Hypothalamus (tissue), 51 donors: ENCODE measurements around the gene SPPL2B.
A peak's percentile ranks its signal among the peaks of the same experiment; 100 is the strongest.
"Not testable (repeated sequence)": the region's sequence is repeated elsewhere in the genome, so short reads cannot be mapped to it uniquely, and the experiment has no call there.

Experiments used
- DNase-seq, 51 donors: peaks; one replicate each; lab custom pipeline; 2025; lab: John Stamatoyannopoulos, UW

The SPPL2B gene

DNA sequence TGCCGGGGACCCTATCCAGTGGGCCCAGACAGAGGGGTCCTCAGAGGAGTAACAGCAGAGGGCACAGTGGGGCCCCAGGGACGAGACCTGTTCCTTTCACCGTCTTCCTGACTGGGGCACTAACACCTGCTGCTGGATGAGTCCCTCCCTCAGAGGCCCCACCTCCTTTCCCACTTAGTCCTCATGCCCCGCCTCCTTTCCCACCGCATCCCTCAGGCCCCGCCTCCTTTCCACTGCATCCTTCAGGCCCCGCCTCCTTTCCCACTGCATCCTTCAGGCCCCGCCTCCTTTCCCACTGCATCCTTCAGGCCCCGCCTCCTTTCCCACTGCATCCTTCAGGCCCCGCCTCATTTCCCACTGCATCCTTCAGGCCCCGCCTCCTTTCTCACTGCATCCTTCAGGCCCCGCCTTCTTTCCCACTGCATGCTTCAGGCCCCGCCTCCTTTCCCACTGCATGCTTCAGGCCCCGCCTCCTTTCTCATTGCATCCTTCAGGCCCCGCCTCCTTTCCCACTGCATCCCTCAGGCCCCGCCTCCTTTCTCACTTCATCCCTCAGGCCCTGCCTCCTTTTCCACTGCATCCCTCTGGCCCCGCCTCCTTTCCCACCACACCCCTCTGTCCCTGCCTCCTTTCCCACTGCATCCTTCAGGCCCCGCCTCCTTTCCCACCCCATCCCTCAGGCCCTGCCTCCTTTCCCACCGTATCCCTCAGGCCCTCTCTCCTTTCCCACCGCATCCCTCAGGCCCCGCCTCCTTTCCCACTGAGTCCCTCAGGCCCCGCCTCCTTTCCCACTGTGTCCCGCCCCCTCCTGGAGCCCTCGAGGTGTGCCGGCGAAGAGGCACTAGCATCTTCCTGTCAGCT, 6.7 kb downstream of the SPPL2B start:
- no peak for DNase-seq

GRCh38 chr19:2335848-2336247, 7.4 kb downstream of the SPPL2B start:
- DNase-seq, result no peak

- DNase-seq, result no peak
Measured at GRCh38 chr19:2336528-2337328, 8.2 kb downstream of the SPPL2B start.

- DNase-seq, result peak in 43 of 51 donors; percentile 4 to 83 (median 56)
Measured at GRCh38 chr19:2337329-2337707, 8.8 kb downstream of the SPPL2B start.

DNA sequence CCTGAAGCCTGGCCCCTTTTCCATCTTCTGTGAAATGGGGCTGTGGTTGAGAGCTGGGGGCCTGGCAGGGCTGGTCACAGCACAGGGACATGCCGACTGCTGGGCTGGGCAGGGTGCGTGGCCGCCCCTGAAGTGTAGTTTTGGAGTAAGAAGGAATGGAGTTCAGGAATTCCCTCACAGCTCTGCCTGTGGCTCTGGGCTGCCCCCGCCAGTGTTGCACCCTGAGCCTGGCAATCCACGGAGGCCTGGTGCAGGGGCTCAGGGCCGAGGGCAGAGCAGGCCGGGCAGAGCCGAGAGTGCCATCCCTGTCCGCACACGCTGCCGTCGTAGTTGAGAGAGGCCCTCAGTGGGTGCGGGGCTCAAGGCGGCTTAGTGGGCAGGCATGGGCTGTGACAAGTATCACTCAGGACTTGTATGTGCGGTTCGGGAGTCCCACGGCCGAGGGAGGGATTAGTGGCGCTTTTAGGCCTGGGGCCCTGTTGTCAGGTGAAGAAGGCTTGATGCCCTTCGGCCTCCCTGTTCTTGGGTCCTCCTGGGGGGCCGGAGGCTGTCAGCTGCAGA, 9.7 kb downstream of the SPPL2B start:
- no peak for DNase-seq

GRCh38 chr19:2338751-2339643, 10.5 kb downstream of the SPPL2B start:
- DNase-seq, result no peak

- no peak for DNase-seq
Measured at GRCh38 chr19:2339644-2340310, 11.3 kb downstream of the SPPL2B start.

- DNase-seq, result no peak
Measured at GRCh38 chr19:2340496-2341243, 12.2 kb downstream of the SPPL2B start.

- DNase-seq, result no peak
Measured at GRCh38 chr19:2341244-2341751, 12.8 kb downstream of the SPPL2B start.

GRCh38 chr19:2341982-2342381, 13.5 kb downstream of the SPPL2B start:
- no peak for DNase-seq

- DNase-seq, result no peak
Measured at GRCh38 chr19:2342656-2343288, 14.3 kb downstream of the SPPL2B start.

- DNase-seq, result no peak
Measured at GRCh38 chr19:2343289-2343982, 15.0 kb downstream of the SPPL2B start.

DNA sequence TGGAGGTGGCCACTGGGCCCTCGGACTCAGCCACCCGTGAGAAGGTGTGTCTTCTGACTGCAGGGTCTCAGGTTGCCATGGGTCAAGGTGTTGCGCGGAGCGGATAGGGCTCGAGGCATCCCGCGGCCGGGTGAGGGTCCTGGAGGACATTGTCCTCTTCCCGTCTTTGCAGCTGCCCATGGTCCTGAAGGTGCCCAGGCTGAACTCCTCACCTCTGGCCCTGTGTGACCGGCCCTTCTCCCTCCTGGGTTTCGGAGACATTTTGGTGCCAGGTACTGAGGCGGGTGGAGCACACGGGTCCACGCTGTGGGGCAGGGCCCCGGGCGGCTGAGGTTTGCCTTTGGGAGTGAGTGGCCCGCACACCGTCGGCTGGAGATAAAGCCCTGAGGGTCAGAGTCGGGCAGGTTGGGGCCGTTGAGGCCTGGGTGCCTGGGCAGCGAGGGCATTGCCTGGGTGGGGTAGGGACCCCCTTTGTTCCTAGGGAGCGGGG, 15.9 kb downstream of the SPPL2B start:
- no peak for DNase-seq

DNA sequence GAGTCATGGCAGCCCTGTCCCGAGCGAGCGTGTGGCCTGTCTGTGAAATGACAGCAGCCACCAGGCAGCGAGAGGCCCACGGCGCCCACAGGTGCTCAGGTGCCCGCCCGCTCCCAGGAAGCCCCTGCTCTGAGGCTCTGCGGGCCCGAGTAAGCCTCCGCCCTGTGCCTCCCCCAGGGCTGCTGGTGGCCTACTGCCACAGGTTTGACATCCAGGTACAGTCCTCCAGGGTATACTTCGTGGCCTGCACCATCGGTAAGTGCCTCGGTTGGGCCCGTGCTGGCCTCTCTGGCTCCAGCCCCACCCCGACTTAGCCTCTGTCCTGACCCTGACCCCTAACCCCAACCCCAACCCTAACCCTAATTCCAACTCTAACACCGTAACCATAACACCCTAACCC, 16.6 kb downstream of the SPPL2B start:
- no peak for DNase-seq

- DNase-seq, result peak in 6 of 51 donors; percentile 8 to 32 (median 22)
Measured at GRCh38 chr19:2345794-2346663, 17.5 kb downstream of the SPPL2B start.

DNA sequence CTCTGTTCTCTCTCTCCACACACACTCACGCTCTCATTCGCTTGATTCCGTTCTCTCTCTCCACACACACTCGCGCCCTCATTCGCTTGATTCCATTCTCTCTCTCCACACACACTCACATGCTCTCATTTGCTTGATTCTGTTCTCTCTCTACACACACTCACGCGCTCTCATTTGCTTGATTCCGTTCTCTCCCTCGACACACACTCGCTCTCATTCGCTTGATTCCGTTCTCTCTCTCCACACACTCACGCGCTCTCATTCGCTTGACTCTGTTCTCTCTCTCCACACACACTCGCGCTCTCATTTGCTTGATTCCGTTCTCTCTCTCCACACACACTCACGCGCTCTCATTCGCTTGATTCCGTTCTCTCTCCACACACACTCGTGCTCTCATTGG, 21.3 kb downstream of the SPPL2B start:
- DNase-seq, result not testable (repeated sequence)

GRCh38 chr19:2350656-2351055, 22.2 kb downstream of the SPPL2B start:
- no peak for DNase-seq
